Measurements from ENCODE around the gene LCN6. TPM values are rescaled to one million over a fixed set of nuclear protein-coding genes. Genes with fewer than 3 reads are reported as not detected.

Gene LCN6
- total RNA-seq, 1 donor from 2014 or later, result not detected

- no peak for DNase-seq (ENCODE audit: low read depth, low spot score)
These were observed 2.8 kb downstream of the LCN6 start for GRCh38 chr9:136745389-136746154.

DNA sequence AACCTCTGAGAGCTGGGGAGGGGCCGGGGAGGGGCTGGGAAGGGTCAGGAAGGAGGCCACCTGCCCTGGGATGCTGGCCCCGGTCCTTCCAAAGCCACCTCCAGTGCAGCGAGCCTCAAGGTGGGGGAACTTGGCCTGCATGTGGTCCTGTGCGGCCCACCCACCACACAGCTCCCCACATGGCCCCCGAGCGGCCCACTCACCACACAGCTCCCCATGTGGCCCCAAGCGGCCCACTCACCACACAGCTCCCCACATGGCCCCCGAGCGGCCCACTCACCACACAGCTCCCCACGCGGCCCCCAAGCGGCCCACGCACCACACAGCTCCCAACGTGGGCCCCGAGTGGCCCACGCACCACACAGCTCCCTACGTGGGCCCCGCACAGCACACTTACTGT, 3.6 kb downstream of the LCN6 start:
- DNase-seq (ENCODE audit: low read depth, low spot score), result no peak

- no peak for DNase-seq (ENCODE audit: low read depth, low spot score)
These were observed 4.6 kb downstream of the LCN6 start for GRCh38 chr9:136743639-136744211.

GRCh38 chr9:136742591-136743391, 5.5 kb downstream of the LCN6 start, which contains the start of gene LCN10:
Gene LCN10 (minus strand): TSS chr9:136742940. CDS start chr9:136742903, 37 bp downstream.
- DNase-seq (ENCODE audit: low read depth, low spot score), result no peak

DNA sequence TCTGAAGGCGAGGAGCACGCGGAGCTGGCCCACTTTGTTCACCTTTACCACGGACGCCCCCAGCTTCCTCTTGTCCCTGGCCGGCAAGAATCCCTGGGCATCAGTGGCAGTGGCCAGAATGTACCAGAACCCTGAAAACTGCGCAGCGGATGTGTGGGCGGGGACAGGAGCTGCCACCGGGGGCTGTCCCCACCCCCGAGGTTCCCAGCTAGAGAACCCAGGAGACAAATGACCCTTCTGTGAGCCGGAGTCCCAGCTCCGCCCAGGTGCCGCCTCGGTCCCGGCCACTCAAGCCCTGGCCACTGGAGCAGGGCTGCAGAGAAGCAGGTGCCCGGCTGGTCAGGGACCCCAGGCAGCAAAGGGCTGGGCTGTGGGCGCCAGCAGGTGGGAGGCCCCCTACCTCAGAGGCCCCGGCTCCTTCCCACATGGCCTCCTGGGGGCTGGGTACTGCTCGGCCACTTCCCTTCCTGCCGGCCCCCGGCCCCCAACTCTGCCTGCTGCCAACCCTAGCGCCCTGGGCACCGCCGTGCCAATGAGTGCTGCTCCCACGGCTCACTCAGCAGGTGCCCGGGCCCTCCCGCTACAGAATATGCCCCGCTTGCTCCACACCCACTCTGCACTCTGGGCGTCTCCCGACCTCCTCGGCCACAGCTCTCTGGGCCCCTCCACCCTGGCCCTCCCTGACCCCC, 6.3 kb downstream of the LCN6 start:
- no peak for DNase-seq (ENCODE audit: low read depth, low spot score)

DNA sequence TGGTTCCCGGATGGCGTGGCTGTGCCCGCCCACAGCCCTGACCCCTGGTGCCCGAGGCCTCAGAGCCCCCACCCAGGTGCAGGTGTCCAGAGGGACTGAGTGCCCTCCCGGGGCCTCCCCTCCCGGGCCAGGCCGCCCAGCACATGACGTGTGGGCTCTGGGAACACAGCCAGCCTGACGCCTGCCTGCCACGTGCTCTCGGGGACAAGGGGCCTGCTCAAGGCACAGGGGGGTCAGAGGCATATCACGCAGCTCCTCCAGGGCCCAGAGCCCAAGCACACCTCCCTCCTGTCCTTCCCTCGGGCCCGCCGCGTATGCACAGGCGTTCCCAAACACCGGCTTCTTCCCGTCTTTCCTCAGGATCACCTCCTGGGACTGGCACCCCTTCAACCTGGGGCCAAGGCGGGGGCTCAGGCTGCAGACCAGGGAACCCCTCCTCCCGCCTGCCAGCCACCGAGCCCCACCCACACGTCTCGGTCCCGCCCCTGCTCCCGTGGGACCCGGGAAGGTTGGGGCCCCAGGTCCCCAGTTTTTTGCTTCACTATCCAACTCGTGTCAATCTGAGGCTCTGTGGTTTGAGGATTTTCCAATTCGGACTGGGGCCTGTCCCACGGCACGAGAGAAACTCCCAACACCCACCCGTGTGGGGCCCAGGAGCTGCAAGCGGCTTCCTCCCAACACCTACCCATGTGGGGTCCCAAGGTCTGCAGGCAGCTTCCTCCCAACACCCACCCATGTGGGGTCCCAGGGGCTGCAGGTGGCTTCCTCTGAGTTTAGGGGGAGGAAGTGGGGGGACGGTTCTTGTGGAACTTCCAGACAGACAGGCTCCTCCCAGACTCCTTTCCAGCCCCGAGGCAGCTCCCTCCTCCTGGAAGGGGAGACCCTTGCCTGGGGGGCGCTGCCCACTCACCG, 7.1 kb downstream of the LCN6 start:
- DNase-seq (ENCODE audit: low read depth, low spot score), result no peak

DNA sequence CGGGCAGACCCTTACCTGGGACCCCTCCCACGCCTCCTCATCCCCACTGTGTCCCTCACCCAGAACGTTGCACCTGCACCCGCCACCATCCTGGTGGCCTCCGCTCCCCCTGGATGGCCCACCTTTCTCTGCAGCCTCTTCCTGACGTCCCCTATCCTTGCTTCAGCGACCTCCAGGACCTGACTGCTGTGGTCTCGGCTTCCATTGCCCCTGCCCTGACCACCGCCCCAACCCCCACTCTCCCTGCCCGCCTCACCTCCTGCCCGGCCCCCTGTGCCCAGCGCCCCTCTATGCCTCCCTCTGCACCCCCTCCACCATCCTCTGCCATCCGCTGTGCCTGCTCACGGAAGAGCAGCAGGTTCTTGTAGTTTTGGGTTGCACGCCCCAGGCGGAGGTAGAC, 7.8 kb downstream of the LCN6 start:
- DNase-seq (ENCODE audit: low read depth, low spot score), result no peak

- no peak for DNase-seq (ENCODE audit: low read depth, low spot score)
These were observed 8.3 kb downstream of the LCN6 start for GRCh38 chr9:136740069-136740468.

- no peak for DNase-seq (ENCODE audit: low read depth, low spot score)
These were observed 8.8 kb downstream of the LCN6 start for GRCh38 chr9:136739509-136739908.

GRCh38 chr9:136738960-136739359, 9.4 kb downstream of the LCN6 start:
- no peak for DNase-seq (ENCODE audit: low read depth, low spot score)

DNA sequence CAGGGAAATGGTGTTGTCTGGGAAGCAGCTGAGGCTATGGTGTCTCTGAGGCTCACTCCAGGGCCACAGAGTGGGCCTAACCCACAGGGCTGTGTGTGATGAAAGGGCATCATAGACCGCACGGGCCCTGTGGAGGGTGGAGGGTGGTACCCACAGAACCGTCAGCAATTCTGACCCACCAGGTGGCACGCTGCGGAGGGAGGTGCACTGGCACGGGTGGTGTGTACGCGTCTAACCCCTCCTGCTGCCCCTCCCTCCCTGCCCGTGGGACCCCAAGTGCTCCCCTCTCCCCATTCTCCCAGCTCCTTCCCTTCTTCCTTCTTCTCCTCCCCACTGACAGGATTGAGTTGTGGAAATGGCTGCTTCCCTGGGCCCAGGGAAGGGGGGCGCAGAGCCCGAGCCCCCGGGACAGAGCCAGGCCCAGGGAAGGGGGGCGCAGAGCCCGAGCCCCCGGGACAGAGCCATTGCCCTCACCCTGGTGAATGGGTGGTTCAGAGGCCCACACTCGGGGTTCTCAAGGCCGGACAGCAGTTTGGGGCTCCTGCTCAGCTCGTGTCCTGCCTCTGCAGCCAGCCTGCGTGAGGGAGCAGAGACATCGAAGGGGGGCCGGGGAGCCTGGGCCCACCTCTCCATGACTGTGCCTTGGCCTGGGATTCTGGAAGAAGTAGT, 12.4 kb downstream of the LCN6 start:
- no peak for DNase-seq (ENCODE audit: low read depth, low spot score)

GRCh38 chr9:136734837-136735496, 13.4 kb downstream of the LCN6 start:
- no peak for DNase-seq (ENCODE audit: low read depth, low spot score)

GRCh38 chr9:136733611-136734010, 14.7 kb downstream of the LCN6 start:
- no peak for DNase-seq (ENCODE audit: low read depth, low spot score)

DNA sequence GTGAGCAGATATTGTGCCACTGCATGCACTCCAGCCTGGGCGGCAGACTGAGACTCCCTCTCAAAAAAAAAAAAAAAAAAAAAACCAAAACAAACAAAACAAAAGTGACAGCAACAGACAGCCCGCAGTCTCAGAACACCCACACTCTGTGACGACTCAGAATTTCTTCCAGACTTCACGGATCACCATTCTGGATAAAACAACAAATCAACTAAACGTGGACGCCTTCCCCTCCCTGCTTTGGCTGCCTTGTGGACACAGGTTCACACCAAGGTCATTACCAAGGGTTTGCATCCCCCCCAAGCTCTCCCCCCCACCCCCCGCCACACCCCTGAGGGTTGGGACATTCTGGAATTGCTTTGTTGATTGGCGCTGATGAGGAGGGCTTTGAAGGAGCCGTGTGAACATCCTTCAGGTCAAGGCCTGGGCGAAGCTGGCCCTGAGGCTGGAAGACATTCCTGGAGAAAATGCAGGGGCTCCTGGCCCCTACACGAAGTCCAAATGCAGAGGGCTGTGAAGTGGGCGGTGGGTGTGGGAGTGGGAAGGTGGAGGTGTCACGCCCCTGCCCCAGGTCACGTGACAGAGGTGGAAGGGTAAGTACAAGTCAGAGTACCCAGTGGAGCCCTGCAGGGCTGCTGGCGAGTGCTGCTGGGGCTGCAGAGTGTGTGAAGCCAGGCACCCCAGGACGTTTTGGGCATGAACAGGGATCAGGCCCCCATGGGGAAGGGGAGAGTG, 15.7 kb downstream of the LCN6 start:
- no peak for DNase-seq (ENCODE audit: low read depth, low spot score)

- no peak for DNase-seq (ENCODE audit: low read depth, low spot score)
These were observed 18.4 kb downstream of the LCN6 start for GRCh38 chr9:136729926-136730325.

DNA sequence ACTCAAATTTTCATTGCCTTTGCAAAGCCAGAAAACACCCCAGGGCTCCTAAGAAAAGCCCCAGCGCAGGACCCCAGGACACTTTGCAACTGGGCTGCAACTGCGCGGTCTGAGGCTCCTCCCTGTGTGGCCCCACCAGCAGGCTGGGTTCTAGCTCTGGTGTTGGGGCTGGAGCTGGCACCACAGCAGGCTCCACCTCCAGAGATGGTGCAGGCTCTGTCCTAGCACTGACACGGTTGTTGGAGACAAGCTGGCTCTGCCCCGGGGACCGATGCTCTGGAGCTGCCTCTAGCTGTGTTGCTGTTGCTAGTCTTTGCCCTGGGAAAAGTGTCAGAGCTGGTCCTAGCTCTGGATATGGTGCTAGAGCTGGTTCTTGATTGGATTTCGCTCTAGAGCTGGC, 19.2 kb downstream of the LCN6 start:
- DNase-seq (ENCODE audit: low read depth, low spot score), result no peak

DNA sequence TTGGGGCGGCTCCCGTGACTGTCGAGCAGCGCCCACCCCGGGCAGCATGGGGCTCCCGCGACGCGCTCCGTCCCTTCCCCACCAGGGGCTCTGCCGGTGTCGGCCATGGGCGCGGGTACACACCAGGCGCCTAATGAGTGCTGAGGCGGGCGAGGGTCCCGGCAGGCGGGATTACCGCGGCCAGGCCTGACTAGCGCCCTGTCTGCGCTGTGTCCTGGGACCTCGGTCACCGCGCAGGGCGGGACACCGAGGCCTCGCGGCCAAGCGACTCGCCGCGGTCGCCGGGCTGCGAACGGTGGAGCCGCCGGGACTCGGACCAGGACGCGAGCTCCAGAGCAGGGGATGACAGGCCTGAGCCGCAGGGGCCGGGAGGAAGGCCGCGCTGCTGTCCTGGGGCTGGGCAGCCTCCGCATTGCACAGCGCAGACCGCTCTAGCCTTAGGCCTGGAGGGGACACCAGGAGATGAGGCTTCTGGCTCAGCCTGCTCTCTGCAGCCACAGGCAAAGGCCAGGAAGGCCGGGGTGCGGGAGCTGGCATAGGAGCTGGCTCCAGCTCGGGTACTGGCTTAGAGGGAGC, 19.7 kb downstream of the LCN6 start:
- no peak for DNase-seq (ENCODE audit: low read depth, low spot score)

- peak; percentile 67 for DNase-seq (ENCODE audit: low read depth, low spot score)
These were observed 20.2 kb downstream of the LCN6 start for GRCh38 chr9:136728080-136728547.

Measured in pulmonary artery endothelial cell (primary cell).